HG03139 (cell line): ENCODE measurements around the gene ZC3H10.
"Not testable (repeated sequence)": the region's sequence is repeated elsewhere in the genome, so short reads cannot be mapped to it uniquely, and the experiment has no call there.

Experiments
- ATAC-seq: cut with Tn5 transposase; IDR thresholded peaks from one replicate; pipeline ENCODE4 v1.9.1; 2021; ENCODE audit not compliant: unreplicated experiment

The ZC3H10 gene

DNA sequence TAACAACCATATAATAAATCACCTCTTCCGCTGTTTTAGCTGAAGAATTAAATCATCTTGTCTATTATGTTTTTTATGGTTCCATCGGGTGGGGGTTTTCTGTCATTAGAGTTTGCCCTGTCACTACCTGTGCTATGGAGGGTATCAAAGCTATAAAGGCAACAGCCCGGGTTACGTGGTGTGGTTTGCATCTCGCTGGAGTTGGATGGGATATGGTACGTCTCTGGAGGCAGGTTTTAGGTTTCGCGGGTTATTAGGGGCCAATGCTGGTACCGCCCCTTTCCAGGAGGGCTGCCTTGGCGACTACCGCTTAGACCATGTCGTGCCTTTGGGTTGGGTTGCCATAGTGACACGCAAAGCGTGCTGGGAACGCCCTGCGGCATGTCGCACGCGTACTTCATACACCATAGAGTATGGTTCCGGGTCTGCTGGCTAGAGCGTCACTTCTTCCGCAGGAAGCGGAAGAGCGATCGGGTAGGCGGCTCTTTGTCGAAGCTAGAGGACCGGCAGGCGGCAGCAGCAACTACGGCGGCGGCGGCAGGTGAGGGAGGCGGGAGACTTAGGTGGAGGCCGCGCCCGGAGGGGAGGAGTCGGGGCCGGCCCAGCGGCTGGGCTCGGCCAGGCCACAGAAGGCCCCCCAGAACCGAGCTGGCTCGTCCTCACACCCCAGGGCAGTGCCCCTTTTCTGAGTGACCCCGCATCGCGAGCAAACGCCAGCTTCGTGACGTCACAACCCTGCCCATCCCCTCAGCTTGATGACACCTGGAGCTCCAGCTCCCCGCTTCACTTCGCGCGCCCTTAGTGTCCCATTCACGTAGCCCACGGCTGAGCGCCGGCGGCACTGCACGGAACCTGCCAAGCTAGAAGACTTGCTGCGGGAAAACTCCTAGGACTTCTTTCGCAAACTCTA is at the start of gene ZC3H10:
ZC3H10 (plus strand) TSS at position 489 of the 910 bp plus-strand sequence. CDS start 2,297 bp downstream, outside the sequence.
- peak; percentile 74 for ATAC-seq

DNA sequence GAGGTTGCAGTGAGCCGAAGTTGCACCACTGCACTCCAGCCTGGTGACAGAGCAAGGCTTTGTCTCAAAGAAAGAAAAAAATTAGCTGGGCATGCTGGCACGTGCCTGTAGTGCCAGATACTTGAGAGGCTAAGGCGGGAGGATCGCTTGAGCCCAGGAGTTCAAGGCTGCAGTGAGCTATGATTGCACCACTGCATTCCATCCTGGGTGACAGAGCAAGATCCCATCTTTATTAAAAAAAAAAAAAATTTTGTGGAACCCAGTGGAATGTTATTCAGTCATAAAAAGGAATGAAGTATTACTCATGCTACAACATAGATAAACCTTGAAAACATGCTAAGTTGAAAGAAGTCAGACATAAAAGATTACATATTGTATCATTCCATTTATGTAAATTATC is 46.4 kb upstream of the ZC3H10 start:
- ATAC-seq: no peak

- no peak for ATAC-seq
Observed at GRCh38 chr12:56074396-56074795, 43.7 kb upstream of the ZC3H10 start.

DNA sequence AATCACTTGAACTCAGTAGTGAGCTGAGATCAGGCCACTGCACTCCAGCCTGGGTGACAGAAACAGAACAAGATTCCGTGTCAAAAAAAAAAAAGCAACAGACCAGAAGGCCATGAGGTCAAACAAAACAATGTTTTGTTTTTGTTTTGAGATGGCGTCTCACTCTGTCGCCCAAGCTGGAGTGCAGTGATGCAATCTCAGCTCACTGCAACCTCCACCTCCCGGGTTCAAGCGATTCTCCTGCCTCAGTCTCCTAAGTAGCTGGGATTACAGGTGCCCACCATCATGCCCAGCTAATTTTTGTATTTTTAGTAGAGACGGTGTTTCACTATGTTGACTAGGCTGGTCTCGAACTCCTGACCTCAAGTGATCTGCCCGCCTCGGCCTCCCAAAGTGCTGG is 40.1 kb upstream of the ZC3H10 start:
- ATAC-seq: not testable (repeated sequence)

DNA sequence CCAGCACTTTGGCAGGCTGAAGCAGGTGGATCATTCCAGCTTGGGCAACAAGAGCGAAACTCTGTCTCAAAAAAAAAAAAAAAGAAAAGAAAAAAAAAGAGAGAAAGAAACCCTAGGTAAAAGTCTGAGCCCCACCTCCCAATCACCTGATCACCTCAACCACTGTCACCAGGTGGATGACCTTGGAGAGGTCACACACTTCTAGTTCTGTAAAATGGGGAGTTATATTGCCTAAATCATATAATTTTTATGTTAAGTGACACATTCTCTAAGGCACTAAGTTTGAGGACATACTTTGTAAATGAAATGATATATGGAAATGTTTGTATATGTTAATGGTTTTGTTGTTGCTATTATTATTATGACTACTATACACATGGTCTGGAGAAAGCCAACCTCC is 39.6 kb upstream of the ZC3H10 start:
- no peak for ATAC-seq

DNA sequence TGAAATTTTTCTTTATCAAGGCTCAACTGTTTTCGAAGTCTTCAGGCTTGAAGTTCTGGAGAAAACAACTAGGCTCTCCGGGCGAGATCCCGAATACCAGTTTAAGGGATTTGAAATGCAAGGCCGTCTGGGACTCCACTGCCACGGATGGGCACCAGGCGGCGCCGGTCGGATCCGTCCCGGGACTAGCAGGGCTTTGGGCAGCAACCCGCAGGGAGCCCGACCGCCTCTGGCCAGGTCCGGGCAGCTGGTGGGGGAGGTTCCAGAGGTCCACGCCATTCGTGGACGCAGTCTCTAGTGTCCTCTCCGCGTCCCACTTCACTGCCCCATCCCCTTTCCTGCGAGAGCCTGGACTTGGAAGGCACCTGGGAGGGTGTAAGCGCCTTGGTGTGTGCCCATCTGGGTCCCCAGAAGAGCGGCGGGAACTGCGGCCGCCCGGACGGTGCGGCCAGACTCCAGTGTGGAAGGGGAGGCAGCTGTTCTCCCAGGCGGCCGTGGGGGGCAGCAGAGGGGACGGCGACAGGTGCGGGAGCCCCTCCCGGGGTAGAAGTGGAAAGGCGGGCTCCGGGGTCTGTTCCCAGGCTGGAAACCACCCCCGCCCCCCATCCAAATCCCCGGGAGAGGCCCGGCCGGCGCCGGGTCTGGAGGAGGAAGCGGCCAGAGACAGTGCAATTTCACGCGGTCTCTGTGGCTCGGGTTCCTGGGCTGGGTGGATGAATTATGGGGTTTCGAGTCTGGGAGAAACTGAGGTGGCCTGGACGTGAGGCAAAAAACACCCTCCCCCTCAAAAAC is 38.9 kb upstream of the ZC3H10 start:
- ATAC-seq: peak; percentile 57

- ATAC-seq: no peak
Observed at GRCh38 chr12:56079723-56080555, 38.1 kb upstream of the ZC3H10 start, which contains the start of gene ERBB3. ERBB3 (plus strand) TSS chr12:56080165; CDS start chr12:56080301, 136 bp downstream.

DNA sequence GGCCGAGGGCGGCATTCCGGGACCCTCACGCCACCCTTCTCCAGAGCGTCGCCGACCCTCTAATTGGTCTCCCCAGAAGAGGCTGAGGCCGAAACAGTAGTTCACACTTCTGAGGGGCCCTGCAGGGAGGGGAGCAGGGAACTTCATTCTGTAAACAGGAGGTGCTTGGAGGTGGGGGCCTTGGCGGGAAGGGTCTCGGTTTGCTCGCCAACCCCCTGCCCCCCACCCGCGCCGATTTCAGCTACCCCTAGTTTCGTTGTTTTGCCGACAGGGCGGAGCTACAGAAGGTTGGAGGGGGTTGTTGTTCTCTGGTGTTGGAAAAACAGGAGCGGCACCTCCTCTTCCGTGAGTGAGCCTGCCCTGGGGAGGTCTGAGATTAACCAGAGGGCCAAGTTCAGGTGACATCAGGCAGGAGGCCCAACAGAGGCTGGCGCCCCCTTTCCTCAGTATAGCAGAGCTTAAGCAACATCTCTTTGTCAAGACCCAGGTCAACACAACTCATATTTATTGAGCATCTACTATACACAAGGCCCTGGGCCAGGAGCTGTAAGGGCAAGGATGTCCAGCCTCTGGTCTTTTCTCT is 37.4 kb upstream of the ZC3H10 start:
- no peak for ATAC-seq

DNA sequence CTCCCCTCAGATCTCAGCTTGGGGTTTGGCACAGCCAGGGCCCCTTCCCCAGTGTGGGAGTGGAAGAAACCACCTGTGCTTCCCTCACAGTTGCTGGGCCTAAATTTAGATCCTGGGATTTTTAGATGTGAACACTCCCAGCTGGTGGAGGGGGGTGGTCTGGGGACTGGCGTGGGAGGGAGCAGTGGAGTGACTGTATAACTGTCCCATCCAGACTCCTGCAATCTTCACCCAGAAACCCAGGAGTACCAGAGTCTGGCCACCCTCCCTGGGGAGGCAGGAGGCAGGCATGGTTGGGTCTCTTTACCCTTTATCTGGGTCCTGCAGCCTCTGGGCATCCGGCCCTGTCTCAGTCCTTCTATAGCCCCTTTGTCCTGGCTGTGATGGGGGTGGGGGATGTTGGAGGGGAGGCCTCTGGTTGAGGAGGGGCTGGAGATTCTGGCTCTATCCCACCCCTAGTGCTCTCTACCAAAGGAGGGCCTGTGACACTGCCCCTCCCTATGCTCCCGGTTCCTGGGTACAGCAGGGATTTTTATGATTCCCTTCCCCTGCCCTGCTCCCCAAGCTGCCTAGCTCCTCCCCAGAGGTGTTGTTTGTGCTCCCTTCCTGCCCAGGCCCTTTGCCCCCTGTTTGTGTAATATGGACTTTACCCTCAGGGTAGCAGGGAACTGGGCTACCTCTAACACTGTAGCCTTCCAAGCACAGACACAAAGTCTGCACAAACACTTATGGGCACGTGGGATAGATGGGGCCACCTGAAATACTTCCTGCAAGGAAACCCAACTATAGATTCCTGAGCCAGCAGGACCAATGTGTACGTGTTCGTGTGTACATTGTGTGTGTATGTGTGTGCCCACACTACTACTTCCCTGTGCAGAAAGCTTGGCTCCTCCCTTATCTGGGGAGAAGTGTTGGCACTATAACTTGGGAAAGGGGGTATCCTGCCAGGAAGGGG is 36.4 kb upstream of the ZC3H10 start:
- ATAC-seq: no peak

- ATAC-seq: no peak
Observed at GRCh38 chr12:56082382-56082781, 35.7 kb upstream of the ZC3H10 start.

DNA sequence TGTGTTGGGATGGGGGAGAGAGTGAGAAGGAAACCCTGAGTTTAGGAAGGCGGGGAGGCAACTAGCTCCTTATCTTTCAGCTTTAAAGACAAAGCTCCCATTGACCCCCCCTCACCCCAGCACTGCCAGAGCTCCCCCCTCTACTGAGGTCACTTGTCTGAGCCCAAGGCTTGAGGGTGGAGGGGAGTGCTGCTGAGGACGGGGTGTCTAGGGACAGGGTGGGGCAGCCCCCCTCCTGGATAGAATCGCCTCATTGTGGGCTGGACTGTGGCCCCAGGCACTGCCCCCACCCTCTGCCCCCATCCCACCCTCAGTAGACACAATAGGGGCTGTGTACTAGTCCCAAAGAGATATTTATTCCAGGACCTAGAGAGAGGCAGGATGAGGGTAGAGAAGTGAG is 35.1 kb upstream of the ZC3H10 start:
- no peak for ATAC-seq

GRCh38 chr12:56084958-56085543 is 33.0 kb upstream of the ZC3H10 start:
- no peak for ATAC-seq

DNA sequence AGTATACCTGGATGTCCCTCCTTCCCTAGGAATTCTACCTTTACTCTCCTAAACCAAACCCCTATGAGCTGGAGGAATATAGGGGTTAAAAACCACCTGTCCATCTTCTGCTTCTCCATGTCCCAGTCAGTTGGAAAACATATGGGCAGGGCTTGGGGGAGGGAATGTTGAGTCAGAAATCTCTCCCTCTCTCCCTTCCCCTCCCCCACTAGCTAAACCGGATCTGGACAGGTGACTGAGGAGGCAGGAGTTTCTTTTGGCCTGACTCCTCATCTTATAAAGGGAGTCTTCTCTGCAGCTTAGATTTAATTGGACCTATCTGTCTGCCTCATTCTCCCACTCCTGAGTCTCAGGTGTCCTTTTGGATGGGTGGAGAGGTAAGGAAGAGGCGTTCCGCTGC is 32.0 kb upstream of the ZC3H10 start:
- ATAC-seq: no peak

- no peak for ATAC-seq
Observed at GRCh38 chr12:56086608-56087007, 31.5 kb upstream of the ZC3H10 start.

GRCh38 chr12:56087220-56087619 is 30.8 kb upstream of the ZC3H10 start:
- ATAC-seq: no peak

- no peak for ATAC-seq
Observed at GRCh38 chr12:56097738-56098137, 20.3 kb upstream of the ZC3H10 start.

- no peak for ATAC-seq
Observed at GRCh38 chr12:56098592-56098991, 19.5 kb upstream of the ZC3H10 start.

DNA sequence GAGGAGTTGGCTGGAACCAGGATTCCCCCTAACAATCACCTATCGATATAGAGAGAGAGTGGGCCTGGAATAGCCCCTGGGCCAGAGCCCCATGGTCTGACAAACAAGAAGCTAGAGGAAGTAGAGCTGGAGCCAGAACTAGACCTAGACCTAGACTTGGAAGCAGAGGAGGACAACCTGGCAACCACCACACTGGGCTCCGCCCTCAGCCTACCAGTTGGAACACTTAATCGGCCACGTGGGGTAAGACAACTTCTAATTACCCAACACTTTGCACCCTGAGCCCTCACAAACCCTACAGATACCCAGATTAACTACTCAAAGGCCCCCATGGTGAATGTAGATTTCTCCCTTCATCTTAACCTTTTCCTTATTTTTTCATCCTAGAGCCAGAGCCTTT is 18.3 kb upstream of the ZC3H10 start:
- no peak for ATAC-seq

DNA sequence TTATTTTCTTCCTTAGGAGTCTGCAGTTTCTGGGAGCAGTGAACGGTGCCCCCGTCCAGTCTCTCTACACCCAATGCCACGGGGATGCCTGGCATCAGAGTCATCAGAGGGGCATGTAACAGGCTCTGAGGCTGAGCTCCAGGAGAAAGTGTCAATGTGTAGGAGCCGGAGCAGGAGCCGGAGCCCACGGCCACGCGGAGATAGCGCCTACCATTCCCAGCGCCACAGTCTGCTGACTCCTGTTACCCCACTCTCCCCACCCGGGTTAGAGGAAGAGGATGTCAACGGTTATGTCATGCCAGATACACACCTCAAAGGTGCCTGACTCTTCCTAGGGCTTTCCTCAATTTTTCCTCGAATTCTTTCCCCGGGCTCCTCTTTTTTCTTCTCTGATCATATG is 17.0 kb upstream of the ZC3H10 start:
- ATAC-seq: no peak
